ENCODE results near the gene CFTR.

Gene CFTR

GRCh38 chr7:117479225-117480054, at the start of gene CFTR:
CFTR (plus strand) TSS chr7:117480025; CDS start chr7:117480095, 70 bp downstream.
- DNase-seq (ENCODE audit: low read depth) = no peak
- H3K4me3 ChIP-seq (ENCODE audit: low read length) = peak within 1 kb of the TSS; percentile 56
- no peak for TF ChIP-seq CTCF (conservative IDR thresholded peaks at IDR 0.05; ENCODE audit: low read depth, low read length)

GRCh38 chr7:117435475-117436043, 44.3 kb upstream of the CFTR start:
- no peak for DNase-seq (ENCODE audit: low read depth)
- no peak for TF ChIP-seq CTCF (conservative IDR thresholded peaks at IDR 0.05; ENCODE audit: low read depth, low read length)
- no peak overlapping the region for H3K4me3 ChIP-seq (ENCODE audit: low read length)

- DNase-seq (ENCODE audit: low read depth) = no peak
- no peak for TF ChIP-seq CTCF (conservative IDR thresholded peaks at IDR 0.05; ENCODE audit: low read depth, low read length)
- H3K4me3 ChIP-seq (ENCODE audit: low read length) = no peak overlapping the region
These were observed 35.2 kb upstream of the CFTR start for GRCh38 chr7:117444646-117445045.

- no peak for DNase-seq (ENCODE audit: low read depth)
- no peak overlapping the region for H3K4me3 ChIP-seq (ENCODE audit: low read length)
- TF ChIP-seq CTCF (conservative IDR thresholded peaks at IDR 0.05; ENCODE audit: low read depth, low read length) = no peak
These were observed 34.6 kb upstream of the CFTR start for GRCh38 chr7:117445206-117445605.

- no peak overlapping the region for H3K4me3 ChIP-seq (ENCODE audit: low read length)
- no peak for DNase-seq (ENCODE audit: low read depth)
- TF ChIP-seq CTCF (conservative IDR thresholded peaks at IDR 0.05; ENCODE audit: low read depth, low read length) = no peak
These were observed 33.5 kb upstream of the CFTR start for GRCh38 chr7:117446220-117446815.

- H3K4me3 ChIP-seq (ENCODE audit: low read length) = no peak overlapping the region
- no peak for DNase-seq (ENCODE audit: low read depth)
- no peak for TF ChIP-seq CTCF (conservative IDR thresholded peaks at IDR 0.05; ENCODE audit: low read depth, low read length)
These were observed 31.2 kb upstream of the CFTR start for GRCh38 chr7:117448655-117449054.

All from retinal pigment epithelial cell (primary cell).